ENCODE measurements around the gene POU2AF3.

The POU2AF3 gene

GRCh38 chr11:111355956-111356659 is 57.8 kb downstream of the POU2AF3 start:
- Histone ChIP-seq H4K20me1 (ENCODE audit: insufficient read depth, low read length) (no peaks in the 10 kb centered on the region), H3K36me3 (ENCODE audit: insufficient read depth, low read length) (peaks cover 100% of the 10 kb centered on the region), H2AFZ (ENCODE audit: low read length) (no peak overlapping the region), H3K27me3 (ENCODE audit: insufficient read depth, low read length) (no peaks in the 10 kb centered on the region), H3K79me2 (ENCODE audit: insufficient read depth, low read length) (0 out of 2 replicates have a peak, but pooled peaks cover 5% of the 10 kb centered on the region), H3K27ac (ENCODE audit: low read depth, low read length, poor library complexity, severe bottlenecking) (peak overlapping the region; percentile 28), H3K9me2 (ENCODE audit: low read depth, low read length) (no peaks in the 10 kb centered on the region), H3K4me2 (ENCODE audit: low read length) (no peak overlapping the region), H3F3A (ENCODE audit: insufficient read depth, low read length) (0 out of 2 replicates have a peak, but pooled peaks cover 4% of the 10 kb centered on the region), H3K9me3 (ENCODE audit: low read length) (no peaks in the 10 kb centered on the region), H3K9ac (ENCODE audit: low read length) (no peak overlapping the region), H3K4me3 (ENCODE audit: low read depth, low read length, poor library complexity, severe bottlenecking) (no peak overlapping the region), H3K4me1 (ENCODE audit: insufficient read depth, low read length, severe bottlenecking) (peaks cover 71% of the 10 kb centered on the region)
- TF ChIP-seq, protein P1, sequence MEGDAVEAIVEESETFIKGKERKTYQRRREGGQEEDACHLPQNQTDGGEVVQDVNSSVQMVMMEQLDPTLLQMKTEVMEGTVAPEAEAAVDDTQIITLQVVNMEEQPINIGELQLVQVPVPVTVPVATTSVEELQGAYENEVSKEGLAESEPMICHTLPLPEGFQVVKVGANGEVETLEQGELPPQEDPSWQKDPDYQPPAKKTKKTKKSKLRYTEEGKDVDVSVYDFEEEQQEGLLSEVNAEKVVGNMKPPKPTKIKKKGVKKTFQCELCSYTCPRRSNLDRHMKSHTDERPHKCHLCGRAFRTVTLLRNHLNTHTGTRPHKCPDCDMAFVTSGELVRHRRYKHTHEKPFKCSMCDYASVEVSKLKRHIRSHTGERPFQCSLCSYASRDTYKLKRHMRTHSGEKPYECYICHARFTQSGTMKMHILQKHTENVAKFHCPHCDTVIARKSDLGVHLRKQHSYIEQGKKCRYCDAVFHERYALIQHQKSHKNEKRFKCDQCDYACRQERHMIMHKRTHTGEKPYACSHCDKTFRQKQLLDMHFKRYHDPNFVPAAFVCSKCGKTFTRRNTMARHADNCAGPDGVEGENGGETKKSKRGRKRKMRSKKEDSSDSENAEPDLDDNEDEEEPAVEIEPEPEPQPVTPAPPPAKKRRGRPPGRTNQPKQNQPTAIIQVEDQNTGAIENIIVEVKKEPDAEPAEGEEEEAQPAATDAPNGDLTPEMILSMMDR (IDR thresholded peaks at IDR 0.05; ENCODE audit: low read length), result no peak
- no peak for TF ChIP-seq EZH2 (IDR thresholded peaks at IDR 0.05; ENCODE audit: borderline replicate concordance, low read length)

DNA sequence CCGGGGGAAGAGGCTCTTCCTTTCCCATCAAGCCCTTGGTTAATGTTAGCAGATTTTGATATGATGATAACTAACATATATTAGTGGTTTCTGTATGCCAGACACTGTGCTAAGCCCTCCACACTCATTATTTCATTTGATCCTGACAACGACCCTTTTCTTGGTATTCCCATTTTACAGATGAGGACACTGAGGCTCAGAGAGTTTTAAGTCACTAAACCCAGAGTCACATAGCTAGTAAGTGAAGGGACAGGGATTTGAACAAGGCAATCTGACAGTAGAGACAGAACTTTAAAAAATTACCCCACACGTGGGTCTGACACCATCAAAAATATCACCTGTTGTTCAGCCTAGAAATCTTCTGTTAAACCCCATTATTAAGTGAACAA is 58.3 kb downstream of the POU2AF3 start:
- no peak for TF ChIP-seq EZH2 (IDR thresholded peaks at IDR 0.05; ENCODE audit: borderline replicate concordance, low read length)
- TF ChIP-seq, protein P1 (IDR thresholded peaks at IDR 0.05; ENCODE audit: low read length), result no peak
- no peaks in the 10 kb centered on the region for H4K20me1 ChIP-seq (ENCODE audit: insufficient read depth, low read length)
- no peaks in the 10 kb centered on the region for H3K27me3 ChIP-seq (ENCODE audit: insufficient read depth, low read length)
- no peaks in the 10 kb centered on the region for H3K9me3 ChIP-seq (ENCODE audit: low read length)
- H3K36me3 ChIP-seq (ENCODE audit: insufficient read depth, low read length), result peaks cover 100% of the 10 kb centered on the region
- peaks cover 76% of the 10 kb centered on the region for H3K4me1 ChIP-seq (ENCODE audit: insufficient read depth, low read length, severe bottlenecking)
- no peak overlapping the region for H2AFZ ChIP-seq (ENCODE audit: low read length)
- no peaks in the 10 kb centered on the region for H3K9me2 ChIP-seq (ENCODE audit: low read depth, low read length)
- H3K27ac ChIP-seq (ENCODE audit: low read depth, low read length, poor library complexity, severe bottlenecking), result peak overlapping the region; percentile 90
- H3F3A ChIP-seq (ENCODE audit: insufficient read depth, low read length), result 0 out of 2 replicates have a peak, but pooled peaks cover 3% of the 10 kb centered on the region
- no peak overlapping the region for H3K9ac ChIP-seq (ENCODE audit: low read length)
- H3K79me2 ChIP-seq (ENCODE audit: insufficient read depth, low read length), result peaks cover 7% of the 10 kb centered on the region; the same call in 1 of the 2 replicates
- no peak overlapping the region for H3K4me2 ChIP-seq (ENCODE audit: low read length)
- no peak overlapping the region for H3K4me3 ChIP-seq (ENCODE audit: low read depth, low read length, poor library complexity, severe bottlenecking)

- Histone ChIP-seq H2AFZ (ENCODE audit: low read length) (no peak overlapping the region), H3K27ac (ENCODE audit: low read depth, low read length, poor library complexity, severe bottlenecking) (peak overlapping the region; percentile 90)
Measured at GRCh38 chr11:111357150-111358037, 59.0 kb downstream of the POU2AF3 start.

More at GRCh38 chr11:111357150-111358037, 59.0 kb downstream of the POU2AF3 start:
- no peaks in the 10 kb centered on the region for H3K9me3 ChIP-seq (ENCODE audit: low read length)
- TF ChIP-seq, protein P1 (IDR thresholded peaks at IDR 0.05; ENCODE audit: low read length), result peak; percentile 70; the same call in 1 of the 2 replicates
- TF ChIP-seq EZH2 (IDR thresholded peaks at IDR 0.05; ENCODE audit: borderline replicate concordance, low read length), result no peak
- 0 out of 2 replicates have a peak, but pooled peaks cover 4% of the 10 kb centered on the region for H3F3A ChIP-seq (ENCODE audit: insufficient read depth, low read length)
- H4K20me1 ChIP-seq (ENCODE audit: insufficient read depth, low read length), result no peaks in the 10 kb centered on the region
- peak overlapping the region; percentile 69; the same call in 1 of the 2 replicates for H3K4me2 ChIP-seq (ENCODE audit: low read length)
- peaks cover 83% of the 10 kb centered on the region for H3K4me1 ChIP-seq (ENCODE audit: insufficient read depth, low read length, severe bottlenecking)
- H3K27me3 ChIP-seq (ENCODE audit: insufficient read depth, low read length), result no peaks in the 10 kb centered on the region
- H3K9me2 ChIP-seq (ENCODE audit: low read depth, low read length), result no peaks in the 10 kb centered on the region
- H3K9ac ChIP-seq (ENCODE audit: low read length), result no peak overlapping the region; the same call in 1 of the 2 replicates
- H3K36me3 ChIP-seq (ENCODE audit: insufficient read depth, low read length), result peaks cover 100% of the 10 kb centered on the region
- no peak overlapping the region for H3K4me3 ChIP-seq (ENCODE audit: low read depth, low read length, poor library complexity, severe bottlenecking)
- H3K79me2 ChIP-seq (ENCODE audit: insufficient read depth, low read length), result peaks cover 14% of the 10 kb centered on the region

Data from OCI-LY1 (cell line).